Measurements from ENCODE around the gene MYH16.

MYH16 gene

DNA sequence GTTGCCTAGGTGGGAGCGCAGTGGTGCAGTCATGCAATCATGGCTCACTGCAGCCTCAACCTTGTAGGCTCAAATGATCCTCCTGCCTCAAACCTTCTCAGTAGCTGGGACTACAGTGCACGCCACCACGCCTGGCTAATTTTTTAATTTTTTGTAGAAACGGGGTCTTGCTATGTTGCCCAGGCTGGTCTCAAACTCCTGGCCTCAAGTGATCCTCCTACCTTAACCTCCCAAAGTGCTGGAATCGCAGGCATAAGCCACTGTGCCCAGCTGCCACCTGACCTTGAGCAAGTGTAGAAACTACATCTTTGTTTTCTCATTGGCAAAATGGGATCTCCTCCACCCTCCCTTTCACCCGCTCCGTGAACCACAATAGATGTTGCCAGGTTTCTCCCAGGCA, 15.0 kb upstream of the MYH16 start:
- no peak overlapping the region for H3K4me3 ChIP-seq (replicated peaks in 1 of 2; ENCODE audit: low read depth in 2 of 2, low read length in 2 of 2)
- no peak for TF ChIP-seq CTCF (IDR thresholded peaks at IDR 0.05; ENCODE audit: low read depth, low read length)
- DNase-seq (ENCODE audit: low read depth in 2 of 2) = no peak

- no peak for TF ChIP-seq CTCF (IDR thresholded peaks at IDR 0.05; ENCODE audit: low read depth, low read length)
- no peak overlapping the region for H3K4me3 ChIP-seq (replicated peaks in 1 of 2; ENCODE audit: low read depth in 2 of 2, low read length in 2 of 2)
- peak; percentile 20 to 40 for DNase-seq (ENCODE audit: low read depth in 2 of 2)
Measured at GRCh38 chr7:99258501-99258900, 14.1 kb upstream of the MYH16 start.

GRCh38 chr7:99260395-99260794, 12.2 kb upstream of the MYH16 start:
- no peak for DNase-seq (ENCODE audit: low read depth in 2 of 2)
- H3K4me3 ChIP-seq (replicated peaks in 1 of 2; ENCODE audit: low read depth in 2 of 2, low read length in 2 of 2) = no peak overlapping the region
- no peak for TF ChIP-seq CTCF (IDR thresholded peaks at IDR 0.05; ENCODE audit: low read depth, low read length)

DNA sequence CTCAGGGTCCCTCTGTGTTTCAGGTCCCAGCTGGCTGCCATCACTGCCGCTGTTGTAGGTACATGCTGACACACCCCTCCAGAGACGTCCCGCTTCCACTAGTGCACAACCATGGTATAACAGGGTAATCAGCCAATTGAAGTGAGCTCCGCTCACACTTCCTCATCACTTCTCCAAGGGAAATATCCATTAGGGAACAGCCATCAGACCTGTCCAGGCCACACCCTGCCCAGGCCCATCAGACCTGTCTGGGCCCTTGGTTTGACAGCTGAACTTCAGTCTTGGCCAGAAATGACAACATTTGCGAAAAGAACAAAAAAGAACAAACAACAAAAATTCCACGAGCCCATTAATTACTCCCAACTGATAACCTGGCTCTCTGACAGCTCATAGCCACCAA, 11.0 kb upstream of the MYH16 start:
- DNase-seq (ENCODE audit: low read depth in 2 of 2) = no peak
- H3K4me3 ChIP-seq (replicated peaks in 1 of 2; ENCODE audit: low read depth in 2 of 2, low read length in 2 of 2) = no peak overlapping the region
- no peak for TF ChIP-seq CTCF (IDR thresholded peaks at IDR 0.05; ENCODE audit: low read depth, low read length)

DNA sequence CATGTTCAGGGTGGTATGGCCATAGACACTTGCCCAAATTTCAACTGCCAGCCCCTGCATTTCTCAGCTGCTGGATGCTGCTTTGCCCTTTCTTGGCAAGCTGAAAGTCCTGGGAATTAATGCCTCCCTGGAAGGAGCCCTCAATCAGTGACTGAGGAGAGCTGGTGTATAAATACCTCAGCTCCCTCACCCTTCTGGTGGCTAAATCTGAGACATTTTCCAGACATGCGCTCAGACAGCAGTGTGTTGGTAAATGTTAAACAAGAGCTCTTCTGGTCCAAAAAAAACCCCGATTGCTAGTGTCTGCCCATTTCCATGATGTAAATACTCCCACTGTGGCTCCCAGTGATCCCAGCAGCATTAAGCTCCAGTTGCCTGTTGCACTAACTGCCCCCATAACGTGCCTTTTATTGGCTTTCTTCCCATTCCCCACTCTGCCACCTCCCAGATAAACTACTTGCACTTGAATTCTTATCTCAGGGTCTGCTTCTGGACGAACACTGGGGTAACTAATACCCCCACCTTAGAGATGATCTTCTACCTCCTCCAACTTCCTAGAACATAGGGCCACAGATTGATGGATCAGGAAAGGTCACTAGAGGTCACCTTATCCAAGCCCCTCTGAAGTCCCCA, 6.7 kb upstream of the MYH16 start:
- no peak for TF ChIP-seq CTCF (IDR thresholded peaks at IDR 0.05; ENCODE audit: low read depth, low read length)
- DNase-seq (ENCODE audit: low read depth in 2 of 2) = no peak

DNA sequence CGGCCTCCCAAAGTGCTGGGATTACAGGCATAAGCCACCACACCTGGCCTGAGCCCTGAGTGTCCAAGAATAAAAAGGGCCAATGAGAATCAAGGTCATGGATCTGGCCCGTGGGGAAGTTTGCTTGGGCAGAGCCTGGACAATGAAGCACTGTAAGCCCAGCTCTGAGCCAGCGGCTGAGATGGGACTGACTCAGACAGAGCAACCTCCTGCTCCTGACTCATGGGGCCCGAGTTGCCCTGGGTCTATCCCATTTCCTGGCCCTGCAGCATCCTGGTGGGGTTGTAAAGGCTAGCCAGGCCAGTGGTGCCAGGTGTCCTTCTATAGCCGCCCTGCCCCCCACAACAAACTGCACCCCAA, 5.2 kb upstream of the MYH16 start:
- TF ChIP-seq CTCF (IDR thresholded peaks at IDR 0.05; ENCODE audit: low read depth, low read length) = no peak
- peak; percentile 62 to 93 for DNase-seq (ENCODE audit: low read depth in 2 of 2)
- H3K4me3 ChIP-seq (replicated peaks in 1 of 2; ENCODE audit: low read depth in 2 of 2, low read length in 2 of 2) = no peak overlapping the region

More for the DNA sequence above, 6.7 kb upstream of the MYH16 start:
- H3K4me3 ChIP-seq (replicated peaks in 1 of 2; ENCODE audit: low read depth in 2 of 2, low read length in 2 of 2) = no peak overlapping the region
